ENCODE measurements around the gene ADAMTS17. TPM values are rescaled to one million over a fixed set of nuclear protein-coding genes. Genes with fewer than 3 reads are reported as not detected.
"Not testable (repeated sequence)": the region's sequence is repeated elsewhere in the genome, so short reads cannot be mapped to it uniquely, and the experiment has no call there.

The ADAMTS17 gene
- total RNA-seq, 1 donor from 2014 or later: 0.83 TPM

- no peak for DNase-seq (ENCODE audit: low spot score)
- H3K4me3 Mint-ChIP-seq: peak overlapping the region; percentile 88
- peaks cover 3% of the 10 kb centered on the region for H3K36me3 Mint-ChIP-seq (ENCODE audit: low read depth)
- H3K27ac Mint-ChIP-seq: no peak overlapping the region
- H3K9me3 Mint-ChIP-seq: no peaks in the 10 kb centered on the region
- peaks cover 5% of the 10 kb centered on the region for H3K27me3 Mint-ChIP-seq (ENCODE audit: insufficient read depth)
- intact Hi-C loops (cut with micrococcal nuclease): no loop called here
- H3K4me1 Mint-ChIP-seq (ENCODE audit: low read depth): peaks cover 11% of the 10 kb centered on the region
Measured at GRCh38 chr15:100349321-100349695, 7.5 kb upstream of the ADAMTS17 start.

- Mint-ChIP-seq H3K27ac (no peak overlapping the region), H3K9me3 (no peaks in the 10 kb centered on the region), H3K27me3 (ENCODE audit: insufficient read depth) (peaks cover 8% of the 10 kb centered on the region), H3K4me3 (no peak overlapping the region), H3K36me3 (ENCODE audit: low read depth) (peaks cover 3% of the 10 kb centered on the region), H3K4me1 (ENCODE audit: low read depth) (peaks cover 11% of the 10 kb centered on the region)
- DNase-seq (ENCODE audit: low spot score): no peak
- intact Hi-C loops (cut with micrococcal nuclease): no loop called here
Measured at GRCh38 chr15:100348578-100348977, 6.8 kb upstream of the ADAMTS17 start.

- no peaks in the 10 kb centered on the region for H3K9me3 Mint-ChIP-seq
- peaks cover 1% of the 10 kb centered on the region for H3K36me3 Mint-ChIP-seq (ENCODE audit: low read depth)
- intact Hi-C loops (cut with micrococcal nuclease): no loop called here
- H3K27ac Mint-ChIP-seq: no peak overlapping the region
- DNase-seq (ENCODE audit: low spot score): no peak
- peaks cover 12% of the 10 kb centered on the region for H3K27me3 Mint-ChIP-seq (ENCODE audit: insufficient read depth)
- peaks cover 11% of the 10 kb centered on the region for H3K4me1 Mint-ChIP-seq (ENCODE audit: low read depth)
- no peak overlapping the region for H3K4me3 Mint-ChIP-seq
Measured at GRCh38 chr15:100346866-100347512, 5.2 kb upstream of the ADAMTS17 start.

GRCh38 chr15:100345438-100345837 lies 3.7 kb upstream of the ADAMTS17 start:
- Mint-ChIP-seq H3K36me3 (ENCODE audit: low read depth) (peaks cover 1% of the 10 kb centered on the region), H3K4me3 (no peak overlapping the region), H3K4me1 (ENCODE audit: low read depth) (peaks cover 7% of the 10 kb centered on the region), H3K9me3 (no peaks in the 10 kb centered on the region), H3K27ac (no peak overlapping the region), H3K27me3 (ENCODE audit: insufficient read depth) (peaks cover 16% of the 10 kb centered on the region)
- intact Hi-C loops (cut with micrococcal nuclease): no loop called here
- no peak for DNase-seq (ENCODE audit: low spot score)

GRCh38 chr15:100343251-100343650 lies 1.5 kb upstream of the ADAMTS17 start:
- H3K4me3 Mint-ChIP-seq: no peak overlapping the region
- DNase-seq (ENCODE audit: low spot score): no peak
- no peaks in the 10 kb centered on the region for H3K4me1 Mint-ChIP-seq (ENCODE audit: low read depth)
- no peak overlapping the region for H3K27ac Mint-ChIP-seq
- peaks cover 34% of the 10 kb centered on the region for H3K27me3 Mint-ChIP-seq (ENCODE audit: insufficient read depth)
- H3K36me3 Mint-ChIP-seq (ENCODE audit: low read depth): no peaks in the 10 kb centered on the region
- intact Hi-C loops (cut with micrococcal nuclease): loop anchor here (2.0 to 5.0 kb wide), 5 partner anchors 172 to 1091 kb away; partner anchors contain the start of gene LRRC28
- no peaks in the 10 kb centered on the region for H3K9me3 Mint-ChIP-seq

- Mint-ChIP-seq H3K9me3 (no peaks in the 10 kb centered on the region), H3K27ac (no peak overlapping the region), H3K27me3 (ENCODE audit: insufficient read depth) (peaks cover 40% of the 10 kb centered on the region), H3K36me3 (ENCODE audit: low read depth) (no peaks in the 10 kb centered on the region), H3K4me1 (ENCODE audit: low read depth) (no peaks in the 10 kb centered on the region), H3K4me3 (peak overlapping the region; percentile 59)
- intact Hi-C loops (cut with micrococcal nuclease): loop anchor here (5.0 kb wide), 1 partner anchor 1089 kb away; the partner anchor contains the start of gene LRRC28
- DNase-seq (ENCODE audit: low spot score): no peak
Measured at GRCh38 chr15:100341239-100341749, 481 bp downstream of the ADAMTS17 start.

- H3K27ac Mint-ChIP-seq: peak overlapping the region; percentile 12
- H3K4me1 Mint-ChIP-seq (ENCODE audit: low read depth): peaks cover under 1% of the 10 kb centered on the region
- H3K36me3 Mint-ChIP-seq (ENCODE audit: low read depth): no peaks in the 10 kb centered on the region
- no peak for DNase-seq (ENCODE audit: low spot score)
- H3K9me3 Mint-ChIP-seq: no peaks in the 10 kb centered on the region
- H3K27me3 Mint-ChIP-seq (ENCODE audit: insufficient read depth): peaks cover 39% of the 10 kb centered on the region
- H3K4me3 Mint-ChIP-seq: peak overlapping the region; percentile 76
- intact Hi-C loops (cut with micrococcal nuclease): loop anchor here (5.0 kb wide), 1 partner anchor 1088 kb away; the partner anchor contains the start of gene LRRC28
Measured at GRCh38 chr15:100340721-100341238, 995 bp downstream of the ADAMTS17 start.

GRCh38 chr15:100339999-100340398 lies 1.8 kb downstream of the ADAMTS17 start:
- peak overlapping the region; percentile 76 for H3K4me3 Mint-ChIP-seq
- peak overlapping the region; percentile 12 for H3K27ac Mint-ChIP-seq
- peaks cover 8% of the 10 kb centered on the region for H3K4me1 Mint-ChIP-seq (ENCODE audit: low read depth)
- peaks cover 35% of the 10 kb centered on the region for H3K27me3 Mint-ChIP-seq (ENCODE audit: insufficient read depth)
- intact Hi-C loops (cut with micrococcal nuclease): loop anchor here (2.0 to 10.0 kb wide), 4 partner anchors 299 to 1088 kb away; partner anchors contain the start of gene LRRC28
- H3K9me3 Mint-ChIP-seq: no peaks in the 10 kb centered on the region
- no peaks in the 10 kb centered on the region for H3K36me3 Mint-ChIP-seq (ENCODE audit: low read depth)
- DNase-seq (ENCODE audit: low spot score): no peak

- not testable (repeated sequence) for DNase-seq (ENCODE audit: low spot score); H3K27ac Mint-ChIP-seq; H3K9me3 Mint-ChIP-seq; H3K36me3 Mint-ChIP-seq (ENCODE audit: low read depth)
- peaks cover 35% of the 10 kb centered on the region for H3K27me3 Mint-ChIP-seq (ENCODE audit: insufficient read depth)
- H3K4me3 Mint-ChIP-seq: peak overlapping the region; percentile 76
- intact Hi-C loops (cut with micrococcal nuclease): loop anchor here (2.0 to 10.0 kb wide), 3 partner anchors 299 to 1065 kb away; no protein-coding TSS in a partner anchor
- peaks cover 14% of the 10 kb centered on the region for H3K4me1 Mint-ChIP-seq (ENCODE audit: low read depth)
Measured at GRCh38 chr15:100339451-100339850, 2.3 kb downstream of the ADAMTS17 start.

- Mint-ChIP-seq H3K4me3 (peak overlapping the region; percentile 69), H3K27ac (no peak overlapping the region), H3K9me3 (no peaks in the 10 kb centered on the region), H3K36me3 (ENCODE audit: low read depth) (no peaks in the 10 kb centered on the region), H3K4me1 (ENCODE audit: low read depth) (peaks cover 14% of the 10 kb centered on the region), H3K27me3 (ENCODE audit: insufficient read depth) (peaks cover 35% of the 10 kb centered on the region)
- intact Hi-C loops (cut with micrococcal nuclease): loop anchor here (2.0 to 10.0 kb wide), 3 partner anchors 298 to 1064 kb away; no protein-coding TSS in a partner anchor
- DNase-seq (ENCODE audit: low spot score): peak; percentile 54
Measured at GRCh38 chr15:100338971-100339444, 2.8 kb downstream of the ADAMTS17 start.

GRCh38 chr15:100338247-100338646 lies 3.5 kb downstream of the ADAMTS17 start:
- intact Hi-C loops (cut with micrococcal nuclease): loop anchor here (2.0 to 10.0 kb wide), 3 partner anchors 297 to 1063 kb away; no protein-coding TSS in a partner anchor
- H3K27me3 Mint-ChIP-seq (ENCODE audit: insufficient read depth): peaks cover 35% of the 10 kb centered on the region
- H3K9me3 Mint-ChIP-seq: no peaks in the 10 kb centered on the region
- peaks cover 14% of the 10 kb centered on the region for H3K4me1 Mint-ChIP-seq (ENCODE audit: low read depth)
- DNase-seq (ENCODE audit: low spot score): no peak
- H3K4me3 Mint-ChIP-seq: no peak overlapping the region
- H3K36me3 Mint-ChIP-seq (ENCODE audit: low read depth): no peaks in the 10 kb centered on the region
- no peak overlapping the region for H3K27ac Mint-ChIP-seq

GRCh38 chr15:100337096-100338044 lies 4.4 kb downstream of the ADAMTS17 start:
- peaks cover 33% of the 10 kb centered on the region for H3K27me3 Mint-ChIP-seq (ENCODE audit: insufficient read depth)
- no peak overlapping the region for H3K4me3 Mint-ChIP-seq
- intact Hi-C loops (cut with micrococcal nuclease): loop anchor here (2.0 to 10.0 kb wide), 3 partner anchors 297 to 1063 kb away; no protein-coding TSS in a partner anchor
- DNase-seq (ENCODE audit: low spot score): no peak
- no peaks in the 10 kb centered on the region for H3K9me3 Mint-ChIP-seq
- H3K4me1 Mint-ChIP-seq (ENCODE audit: low read depth): peaks cover 14% of the 10 kb centered on the region
- no peak overlapping the region for H3K27ac Mint-ChIP-seq
- no peaks in the 10 kb centered on the region for H3K36me3 Mint-ChIP-seq (ENCODE audit: low read depth)

Measured in activated T-helper 1 cell treated with anti-CD3 and anti-CD28 coated beads, Interleukin-12 subunit alpha, Interleukin-12 subunit beta, Interleukin-2, Interleukin-4 antibody, amounts not matched to agents 30 ng/mL and 10 ng/mL and 1 ng/mL, durations not matched to agents 14 hours and 24 hours and 36 hours (primary cell).